Prostate gland (tissue), 2 donors: ENCODE results near the gene AKT1S1.

Experiments
- POLR2AphosphoS5 ChIP-seq: sonication (generic); formaldehyde crosslinking; IDR thresholded peaks from one replicate; pipeline ENCODE4 v1.6.1; 2017; ENCODE audit warnings: antibody characterized with exemption
- TF ChIP-seq, protein P1 (sequence below), 4 experiments: fragments of 200-600 bp in 2 of 4; fragments of 450-650 bp in 2 of 4; sonication (generic) in 2 of 4; IDR thresholded peaks; 1 replicate in 3 of 4; 2 replicates in 1 of 4; pipeline ENCODE4 v1.5.1; 2016 to 2019; ENCODE audit warnings: antibody characterized with exemption in 4 of 4, mild to moderate bottlenecking in 2 of 4, moderate library complexity in 2 of 4

DNA sequence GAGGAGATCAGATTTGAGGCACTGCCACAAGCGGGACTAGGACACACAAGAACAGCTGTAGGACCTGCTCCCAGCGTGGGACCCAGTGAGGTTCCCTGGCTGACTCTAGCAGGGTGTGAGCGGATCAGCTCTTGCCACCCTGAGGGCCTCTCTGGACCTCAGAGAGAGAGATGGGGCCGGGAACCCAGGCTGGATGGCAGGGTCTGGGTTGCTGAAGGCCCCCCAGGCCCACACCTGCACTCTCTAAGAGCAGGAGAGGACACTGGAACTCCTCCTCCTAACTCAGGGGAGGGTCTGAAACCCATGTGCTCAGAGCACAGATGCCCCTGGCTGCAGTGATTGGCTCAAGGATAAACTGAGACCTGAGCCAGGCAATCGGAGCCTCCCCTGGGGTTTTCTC is 33.0 kb upstream of the AKT1S1 start:
- TF ChIP-seq POLR2AphosphoS5, result no peak
- TF ChIP-seq, protein P1, sequence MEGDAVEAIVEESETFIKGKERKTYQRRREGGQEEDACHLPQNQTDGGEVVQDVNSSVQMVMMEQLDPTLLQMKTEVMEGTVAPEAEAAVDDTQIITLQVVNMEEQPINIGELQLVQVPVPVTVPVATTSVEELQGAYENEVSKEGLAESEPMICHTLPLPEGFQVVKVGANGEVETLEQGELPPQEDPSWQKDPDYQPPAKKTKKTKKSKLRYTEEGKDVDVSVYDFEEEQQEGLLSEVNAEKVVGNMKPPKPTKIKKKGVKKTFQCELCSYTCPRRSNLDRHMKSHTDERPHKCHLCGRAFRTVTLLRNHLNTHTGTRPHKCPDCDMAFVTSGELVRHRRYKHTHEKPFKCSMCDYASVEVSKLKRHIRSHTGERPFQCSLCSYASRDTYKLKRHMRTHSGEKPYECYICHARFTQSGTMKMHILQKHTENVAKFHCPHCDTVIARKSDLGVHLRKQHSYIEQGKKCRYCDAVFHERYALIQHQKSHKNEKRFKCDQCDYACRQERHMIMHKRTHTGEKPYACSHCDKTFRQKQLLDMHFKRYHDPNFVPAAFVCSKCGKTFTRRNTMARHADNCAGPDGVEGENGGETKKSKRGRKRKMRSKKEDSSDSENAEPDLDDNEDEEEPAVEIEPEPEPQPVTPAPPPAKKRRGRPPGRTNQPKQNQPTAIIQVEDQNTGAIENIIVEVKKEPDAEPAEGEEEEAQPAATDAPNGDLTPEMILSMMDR (IDR thresholded peaks at IDR 0.05), result no peak
